Fibroblast of villous mesenchyme (primary cell): Measurements from ENCODE around the gene SLC35F3. TPM values are rescaled to one million over a fixed set of nuclear protein-coding genes. Genes with fewer than 3 reads are reported as not detected.
A peak's percentile ranks its signal among the peaks of the same experiment; 100 is the strongest.
"Not testable (repeated sequence)": the region's sequence is repeated elsewhere in the genome, so short reads cannot be mapped to it uniquely, and the experiment has no call there.

Experiments
- DNase-seq: peaks from one replicate; pipeline ENCODE4 v3.0.0-alpha.2; 2010; ENCODE audit warnings: low read depth
- H3K4me3 ChIP-seq: 2 replicates; pipeline ENCODE4 v1.5.1; 2011; ENCODE audit warnings: low read depth, mild to moderate bottlenecking, low read length
- CTCF ChIP-seq: IDR thresholded peaks from 2 replicates; pipeline ENCODE4 v1.5.1; 2012; ENCODE audit warnings: low read depth, mild to moderate bottlenecking, low read length; ENCODE audit not compliant: insufficient read depth
- total RNA-seq: library from RNA; depleted of rRNA; stranded (reverse); fragments of >200 nt; gene quantifications from 2 replicates; pipeline ENCODE4 v1.2.3, GENCODE V29; 2012

SLC35F3 gene
- total RNA-seq, 1 donor, result 1.7 TPM

- H3K4me3 ChIP-seq, result no peak overlapping the region
- TF ChIP-seq CTCF, result no peak
- no peak for DNase-seq
These were observed 451.5 kb downstream of the SLC35F3 start for GRCh38 chr1:234355782-234356510.

DNA sequence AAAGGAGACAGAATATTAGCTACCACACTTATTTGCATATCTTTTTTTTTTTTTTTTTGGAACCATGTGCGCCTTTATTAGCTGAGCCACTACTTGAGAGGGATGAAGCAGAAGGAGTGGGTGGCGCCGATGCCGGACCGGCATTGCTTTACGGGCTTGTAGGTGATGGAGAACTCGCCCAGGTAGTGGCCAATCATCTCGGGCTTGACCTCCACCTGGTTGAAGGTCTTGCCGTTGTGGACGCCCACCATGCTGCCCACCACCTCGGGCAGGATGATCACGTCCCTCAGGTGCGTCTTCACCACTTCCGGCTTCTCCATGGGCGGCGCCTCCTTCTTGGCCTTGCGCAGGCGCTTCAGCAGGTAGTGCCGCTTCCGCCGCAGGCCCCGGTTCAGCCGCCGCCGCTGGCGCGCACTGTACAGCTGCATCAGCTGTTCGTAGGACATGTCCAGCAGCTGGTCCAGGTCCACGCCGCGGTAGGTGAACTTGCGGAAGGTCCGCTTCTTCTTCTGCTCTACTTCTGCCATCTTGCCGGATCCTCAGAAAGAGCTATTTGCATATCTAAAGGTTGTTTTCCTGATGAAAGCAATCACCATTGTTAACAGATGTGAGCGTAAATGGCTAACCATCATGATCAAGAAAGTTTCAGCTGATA lies 452.3 kb downstream of the SLC35F3 start:
- H3K4me3 ChIP-seq, result peak overlapping the region; percentile 50
- DNase-seq, result not testable (repeated sequence)

- no peak overlapping the region for H3K4me3 ChIP-seq
- no peak for DNase-seq
- no peak for TF ChIP-seq CTCF
These were observed 453.4 kb downstream of the SLC35F3 start for GRCh38 chr1:234357831-234358230.

DNA sequence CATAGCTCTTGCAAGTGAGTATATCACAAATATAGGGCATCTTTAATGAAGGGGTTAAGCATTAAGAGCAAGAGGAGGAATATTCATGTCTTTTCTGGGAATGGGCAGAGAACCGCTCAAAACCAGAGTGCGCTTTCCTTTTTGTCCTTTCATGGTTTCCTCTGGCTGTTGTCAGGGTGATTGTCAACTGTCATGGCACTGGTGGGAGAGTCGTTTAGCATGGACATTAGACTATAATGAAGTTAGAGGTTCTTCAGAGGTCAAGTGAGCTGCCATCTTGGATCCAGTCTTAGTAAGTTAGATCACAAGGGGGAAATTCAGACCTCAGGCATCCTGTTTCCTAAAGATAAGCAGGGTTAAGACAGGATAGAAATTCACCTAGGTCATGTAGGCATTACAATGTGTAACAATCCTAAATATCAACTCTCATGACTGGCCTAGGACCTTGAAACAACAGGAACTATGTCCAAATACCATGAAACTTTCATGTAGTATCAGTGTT lies 456.7 kb downstream of the SLC35F3 start:
- no peak for DNase-seq

GRCh38 chr1:234362558-234362957 lies 458.1 kb downstream of the SLC35F3 start:
- TF ChIP-seq CTCF, result no peak
- no peak overlapping the region for H3K4me3 ChIP-seq
- no peak for DNase-seq

More for the DNA sequence above, 456.7 kb downstream of the SLC35F3 start:
- no peak overlapping the region for H3K4me3 ChIP-seq
- no peak for TF ChIP-seq CTCF

DNA sequence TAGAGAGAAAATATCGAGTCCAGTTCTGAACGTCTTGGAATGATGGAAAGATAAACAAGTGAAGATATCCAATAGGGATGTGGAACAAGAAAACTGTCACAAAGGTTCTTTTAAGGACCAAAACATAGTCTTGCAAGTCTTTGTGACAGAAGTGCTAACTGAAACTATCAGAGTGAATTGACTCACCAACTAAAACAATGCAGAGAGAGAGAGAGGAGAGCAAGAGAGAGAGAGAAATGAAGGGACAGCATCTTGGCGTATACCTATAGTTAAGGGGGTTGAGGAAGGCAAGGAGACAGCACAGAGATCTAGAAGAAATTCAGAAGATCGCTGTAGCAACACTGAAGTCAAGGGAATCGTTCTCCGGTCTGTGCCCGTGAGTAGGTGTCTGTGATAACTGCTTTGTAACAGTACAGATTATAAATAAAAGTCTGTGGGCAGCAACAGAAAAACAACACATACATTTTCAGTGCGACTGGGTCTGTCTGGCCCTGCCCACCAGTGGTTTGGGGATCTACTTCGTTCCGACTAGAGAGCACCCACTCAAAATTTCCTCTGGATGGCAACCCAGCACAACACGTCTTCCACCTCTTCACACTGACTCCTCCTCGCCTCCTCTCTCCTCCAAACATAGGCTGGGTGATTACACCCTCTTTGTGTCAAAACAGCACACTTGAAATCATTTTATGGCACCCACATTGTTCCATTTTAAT lies 464.0 kb downstream of the SLC35F3 start:
- no peak for DNase-seq
- TF ChIP-seq CTCF, result no peak
- no peak overlapping the region for H3K4me3 ChIP-seq

DNA sequence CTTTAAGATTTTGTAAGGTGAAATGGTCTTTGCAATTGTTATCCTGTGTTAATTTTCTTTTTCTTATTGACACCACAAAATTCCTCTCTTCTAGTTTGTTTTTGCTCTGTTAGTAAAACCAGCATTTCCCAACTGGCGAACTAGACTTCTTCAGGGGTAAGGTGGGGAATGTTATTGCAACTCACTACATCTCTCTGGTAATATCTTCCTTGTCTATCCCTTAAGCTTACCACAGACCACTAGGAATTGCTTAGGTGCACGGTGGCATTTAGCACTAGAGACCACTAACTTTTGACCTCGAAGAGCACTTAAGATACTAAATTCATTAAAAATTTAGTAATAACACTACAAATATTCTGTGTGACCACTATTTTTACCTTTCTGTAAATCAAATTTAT lies 464.6 kb downstream of the SLC35F3 start:
- DNase-seq, result no peak
- H3K4me3 ChIP-seq, result no peak overlapping the region
- no peak for TF ChIP-seq CTCF
